GM12878 (cell line): Measurements from ENCODE around the gene ADCY5. TPM values are rescaled to one million over a fixed set of nuclear protein-coding genes. Genes with fewer than 3 reads are reported as not detected.

Experiments
- ATAC-seq: fragments of 200-7000 bp; cut with Tn5 transposase; 3 replicates; pipeline ENCODE4 v1.9.1; 2020; ENCODE audit warnings: mild to moderate bottlenecking, moderate library complexity
- BruUV-seq: library from RNA; stranded (reverse); fragments of 400-500 nt; replicated peaks from 2 replicates; lab custom pipeline; 2021; lab: Mats Ljungman, UMichigan
- CTCF ChIA-PET: fragments of 300-600 bp; sonication (Branson Sonifier 250); formaldehyde crosslinking; extraction: SDS; loops from one replicate; lab custom pipeline; 2021; ENCODE audit warnings: inconsistent platforms; lab: Yijun Ruan, JAX
- POLR2A ChIA-PET: fragments of 350-600 bp; formaldehyde crosslinking; extraction: SDS; loops from one replicate; lab custom pipeline; 2021; ENCODE audit warnings: inconsistent platforms; lab: Charles Lee
- RAD21 ChIA-PET: fragments of 300-600 bp; sonication (Branson Sonifier 250); formaldehyde crosslinking; loops from one replicate; lab custom pipeline; 2023; ENCODE audit warnings: antibody characterized with exemption; ENCODE audit not compliant: unreplicated experiment; lab: Charles Lee
- SMC1A ChIA-PET: fragments of 300-600 bp; sonication (Branson Sonifier 250); formaldehyde crosslinking; loops from one replicate; lab custom pipeline; 2023; ENCODE audit not compliant: unreplicated experiment, uncharacterized antibody; lab: Charles Lee
- DNase-seq: peaks from one replicate; pipeline ENCODE4 v3.0.0-alpha.2; 2011; ENCODE audit warnings: low read depth, low spot score
- FAIRE-seq: peaks from 3 replicates; lab custom pipeline; 2011; peaks lifted over from hg19 to GRCh38; lab: Jason Lieb, UNC
- H2AFZ ChIP-seq: 2 replicates; pipeline ENCODE4 v1.6.0; 2011; ENCODE audit warnings: low read depth, low read length, control low read depth; ENCODE audit not compliant: control insufficient read depth
- H3K27ac ChIP-seq: 2 replicates; pipeline ENCODE4 v1.5.1; 2011; ENCODE audit warnings: control low read depth; ENCODE audit not compliant: control insufficient read depth, insufficient read depth
- H3K27me3 ChIP-seq, 2 experiments: replicated peaks in 1 of 2; 2 replicates each; pipeline versions ENCODE4 v1.6.0 to v1.6.1; 2011; ENCODE audit warnings: low read length in 1 of 2; ENCODE audit not compliant: control insufficient read depth in 2 of 2, insufficient read depth in 2 of 2
- H3K36me3 ChIP-seq, 2 experiments: 2 replicates each; pipeline ENCODE4 v1.5.1; 2011; ENCODE audit warnings: low read length in 1 of 2; ENCODE audit not compliant: control insufficient read depth in 2 of 2, insufficient read depth in 2 of 2
- H3K4me1 ChIP-seq: 2 replicates; pipeline ENCODE4 v1.6.1; 2011; ENCODE audit warnings: mild to moderate bottlenecking, low read length, moderate library complexity, mixed read lengths; ENCODE audit not compliant: control insufficient read depth, insufficient read depth
- H3K4me2 ChIP-seq: 2 replicates; pipeline ENCODE4 v1.6.0; 2011; ENCODE audit warnings: control low read depth; ENCODE audit not compliant: control insufficient read depth, insufficient read depth
- H3K4me3 ChIP-seq: fragments of 200-600 bp; sonication (generic); 2 replicates; pipeline ENCODE4 v1.5.1; 2016
- H3K79me2 ChIP-seq: 2 replicates; pipeline ENCODE4 v1.6.0; 2011; ENCODE audit warnings: low read length; ENCODE audit not compliant: control insufficient read depth, insufficient read depth
- H3K9ac ChIP-seq: 2 replicates; pipeline ENCODE4 v1.8.0; 2011; ENCODE audit warnings: low read length, control low read depth, mixed read lengths; ENCODE audit not compliant: control insufficient read depth, insufficient read depth
- H3K9me3 ChIP-seq: replicated peaks from 3 replicates; pipeline ENCODE4 v1.5.1; 2011; ENCODE audit warnings: mild to moderate bottlenecking, low read length; ENCODE audit not compliant: control insufficient read depth, insufficient read depth
- H4K20me1 ChIP-seq: 2 replicates; pipeline ENCODE4 v1.6.0; 2011; ENCODE audit not compliant: control insufficient read depth, insufficient read depth
- ASH2L ChIP-seq: fragments of 300-600, 200-600 bp; sonication (generic); IDR thresholded peaks from 2 replicates; pipeline ENCODE4 v1.6.1; 2017; ENCODE audit warnings: low read depth, mild to moderate bottlenecking, borderline replicate concordance
- CHD4 ChIP-seq: fragments of 200-600 bp; sonication (generic); IDR thresholded peaks from 2 replicates; pipeline ENCODE4 v1.6.1; 2016; ENCODE audit warnings: mild to moderate bottlenecking
- E2F4 ChIP-seq: IDR thresholded peaks from 2 replicates; pipeline ENCODE4 v1.6.1; 2012; ENCODE audit warnings: low read depth, low read length, improper control_type of control experiment
- EED ChIP-seq: sonication (generic); IDR thresholded peaks from 2 replicates; pipeline ENCODE4 v1.6.1; 2016; ENCODE audit warnings: antibody characterized with exemption, low read depth
- EP300 ChIP-seq, 2 experiments: fragments of 150-350 bp in 1 of 2; IDR thresholded peaks; 2 replicates each; pipeline ENCODE4 v1.6.1; 2011 to 2012; ENCODE audit warnings: low read depth in 2 of 2, low read length in 2 of 2, borderline replicate concordance in 1 of 2, improper control_type of control experiment in 1 of 2, inconsistent platforms in 1 of 2; ENCODE audit not compliant: control insufficient read depth in 1 of 2
- IKZF1 ChIP-seq: fragments of 450-650 bp; conservative IDR thresholded peaks from 2 replicates; pipeline ENCODE4 v1.6.1; 2017; ENCODE audit warnings: antibody characterized with exemption, mild to moderate bottlenecking
- MTA2 ChIP-seq: fragments of 450-650 bp; IDR thresholded peaks from 2 replicates; pipeline ENCODE4 v1.6.1; 2016; ENCODE audit warnings: low read depth, mild to moderate bottlenecking, moderate library complexity
- RAD51 ChIP-seq: fragments of 450-650 bp; IDR thresholded peaks from 2 replicates; pipeline ENCODE4 v1.6.1; 2016; ENCODE audit warnings: moderate library complexity, mild to moderate bottlenecking, inconsistent platforms
- SIN3A ChIP-seq: IDR thresholded peaks from 2 replicates; pipeline ENCODE4 v1.6.1; 2012; ENCODE audit warnings: low read depth, low read length, improper control_type of control experiment
- SMAD5 ChIP-seq: IDR thresholded peaks from 2 replicates; pipeline ENCODE4 v1.6.1; 2016; ENCODE audit warnings: antibody characterized with exemption, low read depth
- TAF1 ChIP-seq: IDR thresholded peaks from 2 replicates; pipeline ENCODE4 v1.6.1; 2011; ENCODE audit warnings: mild to moderate bottlenecking, low read depth, low read length, borderline replicate concordance
- WGBS: methylation state at CpG from one replicate; pipeline ENCODE4 v1.1.6; 2016; ENCODE audit warnings: low lambda C conversion rate; ENCODE audit not compliant: insufficient replicate concordance, insufficient coverage; ENCODE audit errors: missing lambda C conversion rate; 5-methylcytosine and 5-hydroxymethylcytosine counted together
- in situ Hi-C: fragments of 300-500 bp; cut with MboI; formaldehyde crosslinking; loops from 9 replicates; pipeline ENCODE4 v1.14.3; 2018; ENCODE audit warnings: mixed read lengths
- intact Hi-C: fragments of 100-400 bp; cut with micrococcal nuclease; formaldehyde crosslinking; loops from one replicate; pipeline ENCODE4 v1.14.2; 2022; ENCODE audit not compliant: unreplicated experiment
- polyA plus RNA-seq, 11 experiments: library from polyadenylated mRNA; depleted of rRNA in 4 of 11; unstranded in 6 of 11; stranded (reverse) in 5 of 11; fragments of >200 nt; fragmentation: Nextera tagmentation in 4 of 11; fragmentation: Illumina TruSeq in 1 of 11; extraction: Ambion mirVana in 4 of 11; extraction: Trizol in 1 of 11; gene quantifications; 1 replicate in 1 of 11; 2 replicates in 10 of 11; pipeline versions ENCODE4 v1.2.1 to v1.2.3, GENCODE V29; 2011 to 2016; ENCODE audit warnings: inconsistent platforms in 2 of 11, missing spikeins in 2 of 11, low read depth in 1 of 11
- total RNA-seq, 4 experiments: library from RNA; depleted of rRNA in 3 of 4; stranded (reverse); fragments of >200 nt in 3 of 4; fragmentation: Illumina TruSeq in 1 of 4; extraction: Trizol in 1 of 4; gene quantifications; 2 replicates each; pipeline versions ENCODE4 v1.2.1 to v1.2.3, GENCODE V29; 2013 to 2021
- TF ChIP-seq, protein P1 (sequence below): fragments of 450-650 bp; conservative IDR thresholded peaks from 2 replicates; pipeline ENCODE4 v1.6.1; 2017; ENCODE audit warnings: mild to moderate bottlenecking, moderate library complexity
- TF ChIP-seq, protein P2 (sequence below): fragments of 450-650 bp; IDR thresholded peaks from 2 replicates; pipeline ENCODE4 v1.6.1; 2017; ENCODE audit warnings: mild to moderate bottlenecking, moderate library complexity
- TF ChIP-seq, protein P3 (sequence below): fragments of 450-650 bp; formaldehyde crosslinking; IDR thresholded peaks from 2 replicates; pipeline ENCODE4 v1.5.0; 2022; ENCODE audit warnings: mild to moderate bottlenecking, missing genetic modification characterization

ADCY5 gene
- total and polyA plus RNA-seq, 10 of the 15 experiments (the other 5 are each of a cell fraction or from before 2014, with no cell fraction given), result under 0.01 to 0.24 (median 0.02) TPM; not detected in 4

DNA sequence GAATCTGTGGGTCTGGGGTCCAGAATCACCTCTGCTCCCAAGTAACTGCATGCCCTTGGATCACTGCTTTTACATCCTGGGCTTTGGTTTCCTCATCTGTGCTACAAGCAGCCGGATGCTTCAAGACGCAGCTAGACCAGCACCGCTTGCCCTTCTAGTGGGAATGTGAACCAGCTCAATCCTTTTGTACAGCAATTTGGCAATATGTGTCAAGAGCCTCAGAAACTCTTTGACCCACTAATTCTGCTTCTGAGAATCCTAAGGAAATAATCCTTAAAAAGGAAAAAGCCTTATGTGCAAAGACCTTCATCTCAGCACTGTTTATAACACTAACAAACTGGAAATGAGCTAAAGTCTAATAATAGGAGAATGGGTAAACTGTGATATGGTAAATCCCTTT, 48.7 kb downstream of the ADCY5 start:
- intact Hi-C loops, result no loop called here
- TF ChIP-seq CHD4 (no peak), SMAD5 (no peak), ASH2L (no peak), EP300 (IDR thresholded peaks at IDR 0.05; ENCODE audit: borderline replicate concordance in 1 of 2, control insufficient read depth in 1 of 2, low read depth in 2 of 2, low read length in 2 of 2) (no peak), IKZF1 (no peak), EED (no peak), MTA2 (no peak), SIN3A (no peak), TAF1 (no peak), RAD51 (no peak), E2F4 (no peak)
- TF ChIP-seq, protein P1, sequence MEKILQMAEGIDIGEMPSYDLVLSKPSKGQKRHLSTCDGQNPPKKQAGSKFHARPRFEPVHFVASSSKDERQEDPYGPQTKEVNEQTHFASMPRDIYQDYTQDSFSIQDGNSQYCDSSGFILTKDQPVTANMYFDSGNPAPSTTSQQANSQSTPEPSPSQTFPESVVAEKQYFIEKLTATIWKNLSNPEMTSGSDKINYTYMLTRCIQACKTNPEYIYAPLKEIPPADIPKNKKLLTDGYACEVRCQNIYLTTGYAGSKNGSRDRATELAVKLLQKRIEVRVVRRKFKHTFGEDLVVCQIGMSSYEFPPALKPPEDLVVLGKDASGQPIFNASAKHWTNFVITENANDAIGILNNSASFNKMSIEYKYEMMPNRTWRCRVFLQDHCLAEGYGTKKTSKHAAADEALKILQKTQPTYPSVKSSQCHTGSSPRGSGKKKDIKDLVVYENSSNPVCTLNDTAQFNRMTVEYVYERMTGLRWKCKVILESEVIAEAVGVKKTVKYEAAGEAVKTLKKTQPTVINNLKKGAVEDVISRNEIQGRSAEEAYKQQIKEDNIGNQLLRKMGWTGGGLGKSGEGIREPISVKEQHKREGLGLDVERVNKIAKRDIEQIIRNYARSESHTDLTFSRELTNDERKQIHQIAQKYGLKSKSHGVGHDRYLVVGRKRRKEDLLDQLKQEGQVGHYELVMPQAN, result no peak
- TF ChIP-seq, protein P2, sequence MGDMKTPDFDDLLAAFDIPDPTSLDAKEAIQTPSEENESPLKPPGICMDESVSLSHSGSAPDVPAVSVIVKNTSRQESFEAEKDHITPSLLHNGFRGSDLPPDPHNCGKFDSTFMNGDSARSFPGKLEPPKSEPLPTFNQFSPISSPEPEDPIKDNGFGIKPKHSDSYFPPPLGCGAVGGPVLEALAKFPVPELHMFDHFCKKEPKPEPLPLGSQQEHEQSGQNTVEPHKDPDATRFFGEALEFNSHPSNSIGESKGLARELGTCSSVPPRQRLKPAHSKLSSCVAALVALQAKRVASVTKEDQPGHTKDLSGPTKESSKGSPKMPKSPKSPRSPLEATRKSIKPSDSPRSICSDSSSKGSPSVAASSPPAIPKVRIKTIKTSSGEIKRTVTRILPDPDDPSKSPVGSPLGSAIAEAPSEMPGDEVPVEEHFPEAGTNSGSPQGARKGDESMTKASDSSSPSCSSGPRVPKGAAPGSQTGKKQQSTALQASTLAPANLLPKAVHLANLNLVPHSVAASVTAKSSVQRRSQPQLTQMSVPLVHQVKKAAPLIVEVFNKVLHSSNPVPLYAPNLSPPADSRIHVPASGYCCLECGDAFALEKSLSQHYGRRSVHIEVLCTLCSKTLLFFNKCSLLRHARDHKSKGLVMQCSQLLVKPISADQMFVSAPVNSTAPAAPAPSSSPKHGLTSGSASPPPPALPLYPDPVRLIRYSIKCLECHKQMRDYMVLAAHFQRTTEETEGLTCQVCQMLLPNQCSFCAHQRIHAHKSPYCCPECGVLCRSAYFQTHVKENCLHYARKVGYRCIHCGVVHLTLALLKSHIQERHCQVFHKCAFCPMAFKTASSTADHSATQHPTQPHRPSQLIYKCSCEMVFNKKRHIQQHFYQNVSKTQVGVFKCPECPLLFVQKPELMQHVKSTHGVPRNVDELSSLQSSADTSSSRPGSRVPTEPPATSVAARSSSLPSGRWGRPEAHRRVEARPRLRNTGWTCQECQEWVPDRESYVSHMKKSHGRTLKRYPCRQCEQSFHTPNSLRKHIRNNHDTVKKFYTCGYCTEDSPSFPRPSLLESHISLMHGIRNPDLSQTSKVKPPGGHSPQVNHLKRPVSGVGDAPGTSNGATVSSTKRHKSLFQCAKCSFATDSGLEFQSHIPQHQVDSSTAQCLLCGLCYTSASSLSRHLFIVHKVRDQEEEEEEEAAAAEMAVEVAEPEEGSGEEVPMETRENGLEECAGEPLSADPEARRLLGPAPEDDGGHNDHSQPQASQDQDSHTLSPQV, result no peak
- TF ChIP-seq, protein P3, sequence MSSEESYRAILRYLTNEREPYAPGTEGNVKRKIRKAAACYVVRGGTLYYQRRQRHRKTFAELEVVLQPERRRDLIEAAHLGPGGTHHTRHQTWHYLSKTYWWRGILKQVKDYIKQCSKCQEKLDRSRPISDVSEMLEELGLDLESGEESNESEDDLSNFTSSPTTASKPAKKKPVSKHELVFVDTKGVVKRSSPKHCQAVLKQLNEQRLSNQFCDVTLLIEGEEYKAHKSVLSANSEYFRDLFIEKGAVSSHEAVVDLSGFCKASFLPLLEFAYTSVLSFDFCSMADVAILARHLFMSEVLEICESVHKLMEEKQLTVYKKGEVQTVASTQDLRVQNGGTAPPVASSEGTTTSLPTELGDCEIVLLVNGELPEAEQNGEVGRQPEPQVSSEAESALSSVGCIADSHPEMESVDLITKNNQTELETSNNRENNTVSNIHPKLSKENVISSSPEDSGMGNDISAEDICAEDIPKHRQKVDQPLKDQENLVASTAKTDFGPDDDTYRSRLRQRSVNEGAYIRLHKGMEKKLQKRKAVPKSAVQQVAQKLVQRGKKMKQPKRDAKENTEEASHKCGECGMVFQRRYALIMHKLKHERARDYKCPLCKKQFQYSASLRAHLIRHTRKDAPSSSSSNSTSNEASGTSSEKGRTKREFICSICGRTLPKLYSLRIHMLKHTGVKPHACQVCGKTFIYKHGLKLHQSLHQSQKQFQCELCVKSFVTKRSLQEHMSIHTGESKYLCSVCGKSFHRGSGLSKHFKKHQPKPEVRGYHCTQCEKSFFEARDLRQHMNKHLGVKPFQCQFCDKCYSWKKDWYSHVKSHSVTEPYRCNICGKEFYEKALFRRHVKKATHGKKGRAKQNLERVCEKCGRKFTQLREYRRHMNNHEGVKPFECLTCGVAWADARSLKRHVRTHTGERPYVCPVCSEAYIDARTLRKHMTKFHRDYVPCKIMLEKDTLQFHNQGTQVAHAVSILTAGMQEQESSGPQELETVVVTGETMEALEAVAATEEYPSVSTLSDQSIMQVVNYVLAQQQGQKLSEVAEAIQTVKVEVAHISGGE (CRISPR knock-in tag), result no peak

More for the DNA sequence above, 48.7 kb downstream of the ADCY5 start:
- ChIA-PET POLR2A (no interaction called here), RAD21 (no interaction called here), CTCF (interaction anchor here (1.1 kb wide), 1 partner anchor 89 kb away, joined by 3 read pairs; no protein-coding TSS in a partner anchor), SMC1A (no interaction called here)
- DNase-seq, result no peak
- WGBS, result 91% methylated on average over 3 of the region's 3 CpGs
- H3K79me2 ChIP-seq, result no peaks in the 10 kb centered on the region
- no peak overlapping the region for H3K4me3 ChIP-seq
- no peak overlapping the region for H3K27ac ChIP-seq
- no peak for FAIRE-seq
- H4K20me1 ChIP-seq, result no peaks in the 10 kb centered on the region
- no peak overlapping the region for H3K9ac ChIP-seq
- no TSS peak for BruUV-seq
- no peaks in the 10 kb centered on the region for H3K36me3 ChIP-seq
- ATAC-seq, result no peak
- H3K9me3 ChIP-seq, result no peaks in the 10 kb centered on the region
- in situ Hi-C loops, result no loop called here
- H3K27me3 ChIP-seq, result peaks cover 0 to 6% of the 10 kb centered on the region in 2 experiments; a peak in 2 of 4 replicates
- H2AFZ ChIP-seq, result no peak overlapping the region
- no peaks in the 10 kb centered on the region for H3K4me1 ChIP-seq
- no peak overlapping the region for H3K4me2 ChIP-seq
